Sigmoid colon (tissue), 7 donors: ENCODE results near the gene ZNF787. TPM values are rescaled to one million over a fixed set of nuclear protein-coding genes. Genes with fewer than 3 reads are reported as not detected.

Experiments used
- DNase-seq: peaks from one replicate; pipeline ENCODE4 v3.0.0-alpha.2; 2019
- H3K27ac ChIP-seq, 4 donors: fragments of 200-600 bp; sonication (generic); one replicate each; pipeline ENCODE4 v1.5.1; 2016 to 2019; ENCODE audit warnings: mild to moderate bottlenecking in 1 of 4
- H3K27me3 ChIP-seq, 3 donors: fragments of 200-600 bp; sonication (generic); one replicate each; pipeline ENCODE4 v1.5.1; 2019; ENCODE audit warnings: mild to moderate bottlenecking in 1 of 3
- H3K36me3 ChIP-seq, 4 donors: fragments of 200-600 bp; sonication (generic); one replicate each; pipeline ENCODE4 v1.5.1; 2016 to 2019
- H3K4me1 ChIP-seq, 4 donors: fragments of 200-600 bp; sonication (generic); one replicate each; pipeline ENCODE4 v1.5.1; 2017 to 2019
- H3K4me3 ChIP-seq, 4 donors: fragments of 200-600 bp; sonication (generic); one replicate each; pipeline ENCODE4 v1.5.1; 2017 to 2019; ENCODE audit warnings: mild to moderate bottlenecking in 2 of 4, moderate library complexity in 1 of 4
- H3K9me3 ChIP-seq, 4 donors: fragments of 200-600 bp in 3 of 4; sonication (generic) in 3 of 4; one replicate each; pipeline versions ENCODE4 v1.5.1 to v1.6.1; 2013 to 2019
- CTCF ChIP-seq, 4 experiments: fragments of 450-650 bp in 3 of 4; fragments of 200-600 bp in 1 of 4; IDR thresholded peaks; one replicate each; pipeline ENCODE4 v1.5.1; 2016 to 2019; ENCODE audit warnings: antibody characterized with exemption in 4 of 4, mild to moderate bottlenecking in 3 of 4, moderate library complexity in 2 of 4
- EP300 ChIP-seq, 4 donors: sonication (generic); formaldehyde crosslinking; IDR thresholded peaks; one replicate each; pipeline ENCODE4 v1.6.1; 2017; ENCODE audit warnings: antibody characterized with exemption in 4 of 4
- POLR2A ChIP-seq, 2 donors: fragments of 450-650 bp; IDR thresholded peaks; one replicate each; pipeline ENCODE4 v1.6.1; 2016; ENCODE audit warnings: antibody characterized with exemption in 2 of 2, mild to moderate bottlenecking in 2 of 2, moderate library complexity in 2 of 2
- POLR2AphosphoS5 ChIP-seq, 4 donors: sonication (generic); formaldehyde crosslinking; IDR thresholded peaks; one replicate each; pipeline ENCODE4 v1.6.1; 2017; ENCODE audit warnings: antibody characterized with exemption in 4 of 4
- WGBS, 2 donors: extraction: QIAGEN DNeasy Blood & Tissue Kit; methylation state at CpG; one replicate each; pipeline ENCODE4 v1.1.7; 2013; 5-methylcytosine and 5-hydroxymethylcytosine counted together
- intact Hi-C: fragments of 100-400 bp; cut with DNase I; formaldehyde crosslinking; loops from one replicate; pipeline ENCODE4 v1.15.1; 2023
- polyA plus RNA-seq, 3 donors: library from polyadenylated mRNA; stranded (reverse); fragments of 200-250 nt; gene quantifications; one replicate each; pipeline ENCODE4 v1.2.3, GENCODE V29; 2013
- total RNA-seq, 4 donors: library from RNA; depleted of rRNA; stranded (reverse); fragments of >200 nt; gene quantifications; one replicate each; pipeline ENCODE4 v1.1.0, GENCODE V29; 2016
- donor health status: healthy with polysubstance abuse.
- donor health status: Bipolar disorder and iron deficiency.
- donor health status: healthy.

ZNF787 gene
- total and polyA plus RNA-seq, 7 donors = 11.0 to 38.3 (median 14.1) TPM

- no peak overlapping the region for H3K27ac ChIP-seq
- intact Hi-C loops = no loop called here
- DNase-seq = no peak
- H3K4me1 ChIP-seq = peaks cover 0 to 3% (median under 1%) of the 10 kb centered on the region in 4 donors
- H3K27me3 ChIP-seq = no peaks in the 10 kb centered on the region
- 94 to 95% methylated on average over 13 of the region's 13 CpGs for WGBS, 2 donors
- H3K9me3 ChIP-seq = no peaks in the 10 kb centered on the region
- no peak for TF ChIP-seq CTCF (IDR thresholded peaks at IDR 0.05)
- TF ChIP-seq POLR2A (IDR thresholded peaks at IDR 0.05) = no peak
- no peak for TF ChIP-seq POLR2AphosphoS5 (IDR thresholded peaks at IDR 0.05)
- no peak for TF ChIP-seq EP300 (IDR thresholded peaks at IDR 0.05)
- H3K36me3 ChIP-seq = peaks cover 0 to 36% (median 7%) of the 10 kb centered on the region in 4 donors
- no peak overlapping the region for H3K4me3 ChIP-seq
Measured at GRCh38 chr19:56096665-56097064, 24.4 kb downstream of the ZNF787 start.

DNA sequence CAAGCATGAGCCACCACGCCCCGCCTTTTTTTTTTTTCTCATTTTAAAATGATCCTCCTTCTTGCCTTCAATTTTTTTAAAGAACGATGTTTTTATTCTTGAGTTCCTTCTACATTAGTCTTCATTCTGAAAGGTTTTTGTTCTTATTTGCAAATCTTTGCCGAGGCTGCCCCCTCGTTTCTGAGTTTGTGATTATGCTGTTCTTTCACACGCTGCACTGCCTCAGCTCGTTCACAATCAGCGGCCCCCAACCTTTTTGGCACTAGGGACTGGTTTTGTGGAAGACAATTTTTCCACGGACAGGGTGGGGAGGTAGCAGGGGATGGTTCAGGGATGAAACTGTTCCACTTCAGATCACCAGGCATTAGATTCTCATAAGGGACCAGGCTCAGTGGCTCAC lies 26.6 kb downstream of the ZNF787 start:
- TF ChIP-seq CTCF (IDR thresholded peaks at IDR 0.05) = no peak
- TF ChIP-seq POLR2A (IDR thresholded peaks at IDR 0.05) = no peak
- TF ChIP-seq POLR2AphosphoS5 (IDR thresholded peaks at IDR 0.05) = no peak
- no peak for TF ChIP-seq EP300 (IDR thresholded peaks at IDR 0.05)
- intact Hi-C loops = no loop called here
- Histone ChIP-seq H3K27ac (no peak overlapping the region), H3K36me3 (peaks cover 0 to 22% (median 3%) of the 10 kb centered on the region in 4 donors), H3K9me3 (no peaks in the 10 kb centered on the region), H3K4me1 (peaks cover 0 to 16% (median 9%) of the 10 kb centered on the region in 4 donors), H3K27me3 (no peaks in the 10 kb centered on the region), H3K4me3 (no peak overlapping the region)
- 81 to 87% methylated on average over 9 of the region's 9 CpGs for WGBS, 2 donors
- DNase-seq = no peak

- TF ChIP-seq CTCF (IDR thresholded peaks at IDR 0.05) (no peak), EP300 (IDR thresholded peaks at IDR 0.05) (no peak), POLR2A (IDR thresholded peaks at IDR 0.05) (no peak), POLR2AphosphoS5 (IDR thresholded peaks at IDR 0.05) (peak in 1 of 4 donors; percentile 10)
Measured at GRCh38 chr19:56092685-56093631, 28.1 kb downstream of the ZNF787 start.

DNA sequence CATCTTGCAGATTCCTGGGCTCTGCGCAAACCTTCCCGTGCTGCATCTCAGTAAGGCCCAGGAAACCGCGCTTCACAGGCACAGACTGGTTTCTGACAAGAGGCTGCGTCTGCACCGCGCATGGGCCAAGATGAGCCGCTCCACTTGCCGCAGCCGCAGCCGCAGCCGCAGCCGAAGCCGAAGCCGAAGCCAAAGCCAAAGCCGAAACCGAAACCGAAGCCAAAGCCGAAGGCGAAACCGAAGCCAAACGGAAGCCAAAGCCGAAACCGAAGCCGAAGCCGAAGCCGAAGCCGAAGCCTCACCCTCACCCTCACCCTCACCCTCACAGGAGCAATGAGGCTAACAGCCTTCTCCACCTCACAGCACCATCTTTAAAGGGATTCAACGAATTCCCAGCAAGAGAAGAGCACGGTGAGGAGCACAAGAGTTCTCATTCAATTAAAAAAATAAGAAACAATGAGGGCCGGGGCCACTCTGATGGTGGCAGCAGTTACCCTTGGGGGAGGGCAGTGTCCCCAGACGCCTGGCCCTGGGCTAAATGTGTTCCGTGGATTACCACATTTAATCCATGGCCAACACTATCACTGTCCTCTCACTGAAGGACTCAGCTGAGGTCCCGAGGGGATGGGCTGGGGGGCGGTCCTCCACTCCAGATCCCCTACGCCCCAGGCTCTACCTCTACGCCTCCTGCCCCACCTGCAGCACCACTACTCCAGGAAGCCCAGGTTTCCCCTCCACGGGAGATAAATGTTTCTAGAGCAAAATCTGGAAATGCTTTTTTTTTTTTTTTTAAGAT lies 29.1 kb downstream of the ZNF787 start:
- H3K36me3 ChIP-seq = peaks cover 0 to 30% (median 11%) of the 10 kb centered on the region in 4 donors
- intact Hi-C loops = no loop called here
- no peaks in the 10 kb centered on the region for H3K9me3 ChIP-seq
- 91 to 93% methylated on average over 38 of the region's 38 CpGs for WGBS, 2 donors
- H3K4me3 ChIP-seq = no peak overlapping the region
- peaks cover 0 to 16% (median 9%) of the 10 kb centered on the region in 4 donors for H3K4me1 ChIP-seq
- TF ChIP-seq CTCF (IDR thresholded peaks at IDR 0.05) (no peak), POLR2AphosphoS5 (IDR thresholded peaks at IDR 0.05) (no peak), EP300 (IDR thresholded peaks at IDR 0.05) (no peak), POLR2A (IDR thresholded peaks at IDR 0.05) (no peak)
- no peaks in the 10 kb centered on the region for H3K27me3 ChIP-seq
- H3K27ac ChIP-seq = peak overlapping the region in 2 of 4 donors; percentile 49 to 59
- DNase-seq = no peak

More at GRCh38 chr19:56092685-56093631, 28.1 kb downstream of the ZNF787 start:
- Histone ChIP-seq H3K9me3 (no peaks in the 10 kb centered on the region), H3K4me1 (peaks cover 0 to 16% (median 9%) of the 10 kb centered on the region in 4 donors), H3K27ac (no peak overlapping the region), H3K36me3 (peaks cover 0 to 32% (median 11%) of the 10 kb centered on the region in 4 donors), H3K4me3 (no peak overlapping the region), H3K27me3 (no peaks in the 10 kb centered on the region)
- 98 to 99% methylated on average over 32 of the region's 32 CpGs for WGBS, 2 donors
- no peak for DNase-seq
- intact Hi-C loops = no loop called here
